ENCODE data around the gene BGN. TPM values are rescaled to one million over a fixed set of nuclear protein-coding genes. Genes with fewer than 3 reads are reported as not detected.

Gene BGN
- total RNA-seq, 1 experiment from 2014 or later: 1.2 TPM

DNA sequence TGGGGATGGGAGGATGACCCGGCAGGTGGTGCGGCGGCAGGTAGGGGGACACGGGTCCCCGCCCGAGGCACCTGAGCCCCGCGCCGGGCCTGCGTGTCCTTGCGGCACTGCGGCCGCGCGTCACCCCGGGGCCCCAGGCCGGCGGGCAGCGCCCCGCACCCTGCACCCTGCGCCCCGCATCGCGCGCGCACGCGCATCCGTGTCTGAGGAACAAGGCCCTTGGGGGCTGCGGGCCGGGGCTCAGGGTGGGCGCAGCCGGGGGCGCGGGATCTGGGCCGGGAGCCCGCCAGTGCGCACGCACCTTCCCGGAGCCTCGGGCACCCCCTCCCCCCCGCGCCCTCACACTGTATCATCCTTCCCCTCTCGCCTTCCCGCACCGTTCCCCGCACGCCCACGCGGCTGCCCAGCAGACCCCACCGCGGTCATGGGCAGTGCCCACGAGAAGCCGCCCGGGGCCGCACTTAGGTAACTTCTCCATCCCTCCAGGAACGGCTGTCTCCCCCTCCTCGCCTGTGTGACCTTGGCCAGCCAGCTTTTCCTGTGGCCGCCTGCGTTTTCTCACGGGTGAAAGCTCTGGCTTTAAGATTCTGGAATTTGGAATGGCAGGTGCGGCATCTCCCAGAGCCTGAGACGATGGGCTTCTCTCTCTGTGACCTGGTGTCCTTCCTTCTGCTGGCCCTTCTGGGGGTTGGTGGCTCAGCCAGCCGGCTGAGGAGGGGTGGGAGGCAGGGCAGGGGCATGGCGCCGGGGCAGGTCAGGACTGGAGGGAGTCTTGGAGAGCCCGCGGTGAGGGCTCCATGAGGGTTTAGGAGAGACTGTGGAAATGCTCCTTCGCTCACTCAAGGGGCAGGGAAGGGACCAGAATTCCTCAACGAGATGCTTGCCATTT lies 23.4 kb downstream of the BGN start:
- Histone ChIP-seq H2BK15ac (ENCODE audit: low read depth, low read length) (no peak overlapping the region), H2BK5ac (ENCODE audit: insufficient read length, low read length) (no peak overlapping the region), H4K20me1 (ENCODE audit: control insufficient read depth, insufficient read depth, insufficient read length) (no peaks in the 10 kb centered on the region), H3K23me2 (ENCODE audit: insufficient read length, low read depth, low read length, poor library complexity, severe bottlenecking) (peaks cover 4% of the 10 kb centered on the region), H3K4ac (ENCODE audit: low read depth, low read length) (no peak overlapping the region), H3K27me3 (ENCODE audit: insufficient read depth, low read length) (peaks cover 13% of the 10 kb centered on the region; the same call in 1 of the 2 replicates), H3K4me1 (ENCODE audit: insufficient read depth, low read length) (no peaks in the 10 kb centered on the region), H2BK20ac (ENCODE audit: low read depth, low read length, poor library complexity, severe bottlenecking) (no peak overlapping the region), H3K9me3 (ENCODE audit: control insufficient read depth, low read depth, low read length) (peaks cover 40% of the 10 kb centered on the region), H3K14ac (ENCODE audit: insufficient read depth, low read length) (no peak overlapping the region), H3K23ac (ENCODE audit: insufficient read length, low read depth, low read length) (no peak overlapping the region), H3K56ac (ENCODE audit: insufficient read length, low read depth, low read length) (no peak overlapping the region), H3K79me2 (ENCODE audit: insufficient read depth, low read length) (no peaks in the 10 kb centered on the region), H3K9ac (ENCODE audit: extremely low read depth, insufficient read length, low read length) (no peak overlapping the region), H2BK12ac (ENCODE audit: insufficient read length, low read depth, low read length) (no peak overlapping the region), H3K27ac (ENCODE audit: insufficient read length, low read depth, low read length) (no peak overlapping the region), H2AFZ (ENCODE audit: low read length) (no peak overlapping the region), H2BK120ac (ENCODE audit: low read depth, low read length, poor library complexity, severe bottlenecking) (no peak overlapping the region), H3K18ac (ENCODE audit: insufficient read length, low read depth, low read length) (no peak overlapping the region), H3K4me2 (ENCODE audit: insufficient read depth, insufficient read length, low read length) (peak overlapping the region; percentile 26), H4K5ac (ENCODE audit: insufficient read length, low read depth, low read length) (no peak overlapping the region), H2AK5ac (ENCODE audit: insufficient read length, low read length) (no peak overlapping the region), H4K91ac (ENCODE audit: insufficient read length, low read depth, low read length) (no peak overlapping the region), H3K79me1 (ENCODE audit: insufficient read depth, low read depth, low read length, poor library complexity, severe bottlenecking) (no peaks in the 10 kb centered on the region), H3T11ph (ENCODE audit: low read length) (no peak overlapping the region), H4K8ac (replicated peaks; ENCODE audit: insufficient read length, low read depth, low read length) (no peak overlapping the region)
- 0 out of 4 replicates have a peak, but pooled peaks cover 0 to 4% of the 10 kb centered on the region in 2 experiments for H3K4me1 Mint-ChIP-seq
- H3K4me3 Mint-ChIP-seq: peak overlapping the region; percentile 60 to 85
- H3K27me3 Mint-ChIP-seq (ENCODE audit: low read depth): peaks cover 70% of the 10 kb centered on the region
- no peak overlapping the region for H3K27ac Mint-ChIP-seq
- DNase-seq: no peak
- no peak for TF ChIP-seq CTCF (conservative IDR thresholded peaks at IDR 0.05)
- H3K36me3 Mint-ChIP-seq (ENCODE audit: insufficient read depth in 1 of 3, low read depth in 3 of 3): peaks cover 4 to 8% (median 4%) of the 10 kb centered on the region in 3 experiments; a peak in 6 of 7 replicates
- WGBS (ENCODE audit: extremely low coverage, insufficient read length, low lambda C conversion rate): no CpG with 5 or more reads among the region's 70 CpGs
- peaks cover 54% of the 10 kb centered on the region in 2 experiments for H3K9me3 Mint-ChIP-seq
